Stimulated activated CD4-positive, alpha-beta T cell treated with anti-CD3 and anti-CD28 coated beads, Interleukin-15, amount 100 ng/mL, for 48 hours (primary cell): ENCODE results near the gene OXSR1.
A peak's percentile ranks its signal among the peaks of the same experiment; 100 is the strongest.

ENCODE experiments used
- DNase-seq, 2 donors: peaks; one replicate each; pipeline ENCODE4 v3.0.0-alpha.2; 2020; ENCODE audit warnings: low read depth in 2 of 2

OXSR1 gene

DNA sequence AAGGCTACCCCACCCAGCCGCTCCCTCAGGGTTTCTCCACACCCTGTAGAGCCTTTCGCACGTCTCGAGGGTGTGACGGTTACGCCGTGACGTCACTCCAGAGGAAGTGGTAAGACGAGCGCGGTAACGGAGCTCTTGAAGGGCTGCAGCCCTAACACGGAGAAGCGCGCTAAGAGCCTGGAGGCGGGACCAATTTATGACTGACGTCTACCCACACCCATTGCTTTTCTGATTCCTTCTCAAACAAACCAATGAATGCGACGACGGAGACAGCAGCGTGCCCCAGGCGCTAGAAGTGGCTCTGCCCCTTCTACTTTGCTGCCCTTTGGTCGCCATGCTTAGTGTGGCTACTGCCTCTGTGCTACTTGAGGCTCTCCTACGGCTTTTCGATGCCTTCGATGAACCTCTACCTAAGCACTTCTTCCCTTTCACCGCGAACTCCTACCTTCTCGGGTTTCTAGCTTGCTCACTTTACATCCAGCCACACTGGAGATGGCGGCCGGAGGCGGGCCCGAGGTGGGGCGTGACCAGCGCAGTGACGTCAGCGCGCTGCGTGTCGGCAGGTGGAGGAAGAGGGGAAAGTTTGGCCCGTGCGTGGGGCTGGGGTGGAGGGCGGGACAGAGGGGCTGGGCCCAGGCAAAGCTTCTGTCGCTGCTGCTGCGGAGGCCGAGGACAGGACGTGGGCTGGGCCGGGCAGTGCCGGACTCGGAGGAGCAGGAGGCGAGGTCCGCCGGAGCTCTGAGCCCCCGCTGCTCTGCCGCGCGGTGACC is at the start of gene OXSR1:
TSS of gene OXSR1 (plus strand) at position 586 of the 770 bp plus-strand sequence. CDS start 340 bp downstream, outside the sequence.
- DNase-seq, result peak; percentile 94 to 95

DNA sequence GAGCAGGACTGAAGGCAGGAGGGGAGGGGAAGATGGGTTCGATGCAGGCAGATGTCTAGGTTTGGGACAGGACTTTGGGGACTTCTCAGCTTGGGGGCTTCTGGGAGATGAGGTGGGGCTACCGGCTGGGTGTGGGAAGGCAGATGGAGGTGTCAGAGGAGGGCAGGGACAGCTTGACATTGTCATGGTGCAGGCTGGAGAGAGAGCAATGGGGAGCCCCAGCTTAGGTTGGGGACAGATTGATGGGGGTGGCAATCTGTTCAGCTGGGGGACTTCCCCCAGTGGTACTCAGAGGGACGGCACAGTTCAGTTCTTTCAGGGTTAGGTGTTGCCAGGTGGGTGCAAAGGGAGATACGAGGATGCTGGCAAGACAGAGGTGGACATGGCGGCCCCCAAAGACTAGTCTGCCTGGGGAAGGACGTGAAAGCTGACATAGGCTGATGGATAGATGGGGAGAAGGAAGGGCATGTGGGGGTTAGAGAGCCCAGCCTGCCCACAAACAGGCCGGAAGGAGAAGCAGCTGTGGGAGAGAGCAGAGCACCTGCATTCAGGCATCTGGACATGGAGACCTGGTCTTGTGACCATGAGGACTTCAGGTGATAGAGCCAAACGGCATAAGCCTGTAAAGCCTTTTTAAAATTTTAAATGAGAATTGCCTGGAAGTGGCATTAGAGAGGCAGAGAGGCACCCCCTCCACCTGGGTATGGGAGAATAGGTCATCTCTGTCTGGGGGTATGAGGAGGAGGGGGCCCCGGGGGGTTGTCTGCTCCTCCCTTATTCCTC is 49.5 kb upstream of the OXSR1 start:
- DNase-seq, result no peak

DNA sequence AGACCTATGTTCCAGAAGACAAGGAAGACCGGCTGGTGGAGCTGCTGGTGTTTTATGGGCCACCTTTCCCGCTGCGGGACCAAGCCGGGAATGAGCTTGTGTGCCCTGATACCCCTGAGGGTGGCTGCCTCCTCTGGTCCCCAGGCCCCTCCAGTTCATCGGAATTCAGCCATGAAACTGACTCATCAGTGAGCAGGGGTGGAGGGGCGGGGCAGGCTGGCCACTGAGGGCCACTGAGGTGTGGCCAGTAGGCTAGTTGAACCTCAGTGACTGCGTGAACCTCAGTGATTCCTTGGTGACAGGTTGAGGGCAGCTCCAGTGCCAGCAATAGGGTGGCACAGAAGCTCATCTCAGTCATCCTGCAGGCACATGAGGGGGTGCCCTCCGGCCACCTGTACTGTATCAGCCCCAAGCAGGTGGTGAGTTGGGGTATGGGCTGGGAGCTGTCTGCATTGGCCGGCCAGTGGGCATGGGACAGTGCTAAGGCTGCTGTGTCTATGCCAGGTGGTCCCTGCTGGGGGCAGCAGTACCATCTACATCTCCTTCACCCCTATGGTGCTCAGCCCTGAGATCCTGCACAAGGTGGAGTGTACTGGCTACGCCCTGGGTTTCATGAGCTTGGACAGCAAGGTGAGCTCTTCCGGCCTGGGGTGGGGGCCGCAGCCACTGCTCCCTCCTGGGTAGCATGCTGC is 48.7 kb upstream of the OXSR1 start:
- DNase-seq, result no peak

DNA sequence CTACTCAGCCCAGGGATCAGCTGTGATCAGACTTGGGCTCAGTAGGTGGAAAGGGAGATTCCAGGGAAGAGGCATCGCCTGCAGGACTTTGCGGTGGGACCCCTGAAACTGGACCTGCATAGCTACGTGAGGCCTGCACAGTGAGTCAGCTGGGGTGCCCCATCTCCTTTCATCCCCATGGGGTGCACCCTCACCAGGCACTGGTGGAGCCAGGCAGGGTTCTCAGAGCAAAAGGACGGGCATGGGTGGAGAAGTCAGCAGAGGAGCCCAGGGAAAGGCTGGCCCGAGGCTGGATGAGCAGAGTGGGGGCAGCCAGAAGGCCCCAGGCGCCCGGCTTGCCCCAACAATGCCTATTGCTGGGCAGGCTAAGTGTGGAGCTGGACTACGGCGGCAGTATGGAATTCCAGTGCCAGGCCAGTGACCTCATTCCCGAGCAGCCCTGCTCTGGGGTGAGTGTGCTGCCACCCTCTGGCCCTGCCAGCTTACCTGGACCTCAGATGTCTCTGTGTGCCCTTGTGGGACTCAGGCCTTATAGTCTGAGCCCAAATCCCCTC is 48.1 kb upstream of the OXSR1 start:
- DNase-seq, result no peak

DNA sequence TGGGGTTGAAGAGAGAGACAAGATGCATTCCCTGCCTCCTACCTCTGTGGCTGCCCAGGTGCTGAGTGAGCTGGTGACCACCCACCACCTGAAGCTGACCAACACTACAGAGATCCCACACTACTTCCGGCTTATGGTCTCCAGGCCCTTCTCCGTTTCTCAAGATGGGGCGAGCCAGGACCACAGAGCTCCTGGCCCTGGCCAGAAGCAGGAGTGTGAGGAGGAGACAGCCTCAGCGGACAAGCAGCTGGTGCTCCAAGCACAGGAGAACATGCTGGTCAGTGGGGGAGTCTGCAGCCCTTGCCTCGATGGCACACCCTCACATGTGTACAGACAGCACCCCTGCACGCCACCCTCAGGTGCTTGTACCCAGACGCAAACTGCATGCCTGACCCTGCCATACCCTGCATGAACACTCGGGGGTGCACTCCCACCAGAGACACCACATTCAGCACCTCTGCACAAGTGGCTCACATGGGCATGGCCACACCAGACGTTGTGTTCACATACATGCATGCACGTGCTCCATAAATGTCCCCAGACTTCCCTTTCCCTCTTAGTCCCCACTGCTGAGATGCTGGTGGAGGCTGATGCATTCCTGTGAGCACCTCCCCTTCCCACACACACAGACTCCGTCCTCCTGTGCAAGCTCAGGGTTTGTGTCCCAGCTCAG is 47.5 kb upstream of the OXSR1 start:
- DNase-seq, result peak; percentile 51 to 55

- no peak for DNase-seq
Measured at GRCh38 chr3:38118421-38119247, 46.7 kb upstream of the OXSR1 start.

DNA sequence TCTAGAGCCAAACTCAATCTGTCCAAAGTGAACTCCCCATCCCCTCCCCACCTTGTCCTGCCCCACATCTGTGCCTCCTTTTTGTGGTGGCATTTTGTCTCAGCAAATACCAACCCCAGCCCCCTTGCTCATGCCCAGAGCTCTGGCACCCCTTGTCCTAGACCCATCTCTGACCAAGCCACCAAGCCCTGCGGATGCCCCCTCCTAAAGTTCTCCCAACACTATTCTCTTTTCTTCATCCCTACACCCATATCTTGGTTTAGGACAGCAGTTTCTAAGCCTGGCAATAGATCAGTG is 46.1 kb upstream of the OXSR1 start:
- DNase-seq, result no peak

DNA sequence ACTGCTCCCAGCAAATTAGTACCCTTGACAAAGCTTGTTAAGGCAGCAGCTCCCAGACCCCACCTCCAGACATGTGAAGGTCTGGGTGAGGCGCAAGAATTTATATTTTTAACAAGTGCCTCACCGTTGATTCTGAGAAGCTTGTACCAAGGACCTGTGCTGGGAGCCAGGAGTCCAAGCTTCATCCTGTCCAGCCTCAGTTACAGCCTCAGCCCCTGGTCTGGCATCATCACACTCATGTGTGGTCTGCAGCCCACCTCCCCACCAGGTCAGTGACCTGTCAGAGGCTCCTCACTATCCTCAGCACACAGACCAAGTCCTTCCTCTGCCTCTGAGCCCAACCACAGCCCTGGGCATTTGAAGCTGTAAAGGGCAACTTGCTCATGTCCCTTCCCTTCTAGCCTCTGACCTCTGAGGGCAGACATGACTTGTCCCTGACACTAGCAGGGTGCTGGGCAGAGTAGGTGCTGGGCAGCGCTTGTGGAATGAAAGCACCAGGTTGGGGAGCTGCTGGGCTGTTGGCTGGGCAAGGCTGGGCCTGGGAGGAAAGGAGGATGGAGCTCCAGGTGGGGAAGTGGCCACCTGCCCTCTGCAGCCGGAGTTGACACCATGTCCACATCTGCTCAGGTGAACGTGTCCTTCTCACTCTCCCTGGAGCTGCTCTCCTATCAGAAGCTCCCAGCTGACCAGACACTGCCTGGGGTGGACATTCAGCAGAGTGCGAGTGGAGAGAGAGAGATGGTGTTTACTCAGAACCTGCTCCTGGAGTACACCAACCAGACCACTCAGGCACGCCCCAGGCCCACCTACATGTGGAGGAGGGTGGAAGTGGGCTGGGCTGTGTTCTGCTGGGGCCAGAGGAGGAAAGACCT is 45.3 kb upstream of the OXSR1 start:
- DNase-seq, result no peak

DNA sequence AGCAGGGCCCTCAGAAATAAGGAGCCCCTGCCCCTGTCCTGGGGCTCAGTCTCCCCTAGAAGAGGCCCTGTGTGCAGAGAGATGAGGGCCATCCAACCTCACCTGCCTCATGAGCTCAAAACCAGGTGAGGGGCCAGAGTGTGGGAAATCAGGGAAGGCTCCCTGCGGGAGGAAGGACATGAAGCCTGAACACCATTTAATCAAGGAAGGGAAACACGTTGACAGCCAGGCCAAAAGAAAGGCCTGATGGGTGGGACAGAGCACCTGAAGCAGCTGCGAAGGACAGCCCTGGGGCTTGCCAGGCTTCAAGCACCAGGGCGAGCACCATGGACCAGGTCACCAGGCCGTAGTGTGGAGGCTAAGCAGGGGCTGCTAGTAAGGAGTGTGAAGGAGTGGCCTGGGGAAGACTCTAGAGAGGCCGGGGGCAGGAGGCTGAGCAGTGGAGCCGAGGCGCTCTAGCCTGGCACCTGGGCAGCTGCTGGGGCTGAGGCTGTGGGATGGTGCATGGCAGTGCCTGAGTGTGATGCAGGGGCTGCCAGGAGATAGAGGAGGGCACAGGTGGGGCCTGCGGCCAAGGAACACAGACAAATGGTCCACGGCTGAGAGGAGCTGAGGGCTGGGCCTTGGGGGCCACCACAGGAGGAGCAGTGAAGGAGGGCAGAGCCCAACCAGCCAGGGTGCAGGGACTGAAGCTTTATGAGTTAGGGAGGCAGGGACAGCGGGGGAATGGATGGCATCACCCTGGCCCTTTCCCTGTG is 44.5 kb upstream of the OXSR1 start:
- no peak for DNase-seq

- no peak for DNase-seq
Measured at GRCh38 chr3:38121451-38121831, 43.9 kb upstream of the OXSR1 start.

DNA sequence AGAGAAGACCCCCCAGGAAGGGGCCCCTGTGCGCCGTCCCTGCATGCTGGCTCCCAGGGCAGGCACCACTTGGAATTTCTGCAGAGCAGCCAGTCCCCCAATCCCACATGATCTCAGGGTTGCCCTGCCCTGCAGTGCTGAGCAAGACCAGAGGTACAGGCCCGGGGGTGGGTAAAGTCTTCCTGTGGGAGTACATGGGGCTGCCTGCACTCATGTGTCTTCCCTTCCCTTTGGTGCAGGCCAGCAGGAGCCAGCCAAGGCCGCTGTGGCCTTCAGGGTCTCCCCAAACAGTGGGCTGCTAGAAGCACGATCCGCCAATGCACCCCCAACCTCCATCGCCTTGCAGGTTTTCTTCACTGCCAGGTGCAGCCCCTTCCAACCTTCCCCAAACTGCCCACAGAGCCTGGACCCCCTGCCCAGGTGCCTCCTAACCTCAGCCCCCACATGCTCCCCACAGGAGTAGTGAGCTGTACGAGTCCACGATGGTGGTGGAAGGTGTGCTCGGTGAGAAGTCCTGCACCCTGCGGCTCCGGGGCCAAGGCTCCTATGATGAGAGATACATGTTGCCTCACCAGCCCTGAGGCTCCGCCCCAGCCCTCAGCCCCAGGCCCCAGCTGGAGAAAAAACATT is 43.4 kb upstream of the OXSR1 start:
- no peak for DNase-seq

GRCh38 chr3:38122712-38123290 is 42.5 kb upstream of the OXSR1 start:
- no peak for DNase-seq

DNA sequence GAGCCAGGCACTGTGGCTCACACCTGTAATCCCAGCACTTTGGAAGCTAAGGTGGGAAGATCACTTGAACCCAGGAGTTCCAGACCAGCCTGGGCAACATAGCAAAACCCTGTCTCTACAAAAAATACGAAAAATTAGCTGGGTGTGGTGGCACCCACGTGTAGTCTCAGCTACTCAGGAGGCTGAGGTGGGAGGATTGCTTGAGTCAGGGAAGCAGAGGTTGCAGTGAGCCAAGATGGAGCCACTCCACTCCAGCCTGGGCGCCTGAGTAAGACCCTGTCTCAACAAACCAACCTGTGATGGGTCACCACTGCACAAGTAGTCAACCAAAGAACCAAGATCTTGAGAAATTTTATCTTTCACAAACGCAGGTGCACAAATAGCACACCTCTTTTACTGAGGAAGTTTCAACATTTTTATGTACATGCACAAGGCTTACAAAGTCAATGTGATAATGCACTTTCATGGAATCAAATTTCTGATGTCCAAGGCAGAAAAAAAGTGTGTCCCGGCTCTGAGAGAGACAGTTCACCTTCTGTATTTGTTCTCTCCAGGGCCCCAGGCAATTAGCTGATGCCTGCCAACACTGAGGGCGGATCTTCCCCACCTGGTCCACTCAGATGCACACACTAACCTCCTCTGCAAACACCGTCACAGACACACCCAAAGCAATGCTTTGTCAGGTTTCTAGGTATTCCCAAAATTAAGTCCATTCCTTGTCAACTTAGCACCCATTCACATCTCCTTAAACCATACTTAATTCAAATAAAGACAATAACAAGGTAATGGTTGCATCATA is 40.8 kb upstream of the OXSR1 start:
- DNase-seq, result no peak

DNA sequence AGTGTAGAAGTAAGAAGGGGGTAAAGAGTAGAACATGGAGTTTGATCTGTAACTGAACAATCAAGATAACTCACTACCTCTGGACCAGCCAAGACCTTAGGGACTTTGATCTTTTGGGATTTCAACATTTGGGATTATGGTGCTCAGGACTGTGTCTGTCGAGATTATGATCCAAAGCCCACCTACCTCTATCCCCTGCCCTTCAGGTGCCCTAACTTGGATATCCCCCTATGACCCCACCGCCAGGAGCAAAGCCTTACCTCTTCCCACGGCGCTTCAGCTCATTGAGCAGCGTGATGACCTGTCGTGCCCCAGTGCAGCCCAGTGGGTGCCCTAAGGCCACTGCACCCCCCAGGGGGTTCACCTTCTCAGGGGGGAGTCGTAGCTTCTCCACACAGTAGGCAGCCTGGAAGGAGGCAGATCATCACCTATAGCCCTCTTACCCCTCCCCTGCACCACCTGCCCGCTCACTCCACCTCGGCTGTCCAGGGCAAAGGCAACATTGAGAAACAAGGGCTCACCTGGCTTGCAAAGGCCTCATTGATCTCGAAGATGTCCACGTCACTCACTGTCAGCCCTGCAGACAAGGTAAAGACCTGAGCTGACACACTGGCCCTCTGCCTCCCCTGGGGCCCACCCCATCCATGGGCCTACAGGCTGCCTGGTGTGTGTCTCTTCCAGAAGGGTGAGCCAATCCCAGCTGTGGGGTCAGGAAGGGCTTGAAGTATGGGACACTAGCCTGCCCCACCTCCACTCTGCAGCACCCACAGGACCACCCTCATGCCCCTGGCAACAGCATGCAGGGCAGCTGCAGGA is 39.8 kb upstream of the OXSR1 start:
- no peak for DNase-seq

DNA sequence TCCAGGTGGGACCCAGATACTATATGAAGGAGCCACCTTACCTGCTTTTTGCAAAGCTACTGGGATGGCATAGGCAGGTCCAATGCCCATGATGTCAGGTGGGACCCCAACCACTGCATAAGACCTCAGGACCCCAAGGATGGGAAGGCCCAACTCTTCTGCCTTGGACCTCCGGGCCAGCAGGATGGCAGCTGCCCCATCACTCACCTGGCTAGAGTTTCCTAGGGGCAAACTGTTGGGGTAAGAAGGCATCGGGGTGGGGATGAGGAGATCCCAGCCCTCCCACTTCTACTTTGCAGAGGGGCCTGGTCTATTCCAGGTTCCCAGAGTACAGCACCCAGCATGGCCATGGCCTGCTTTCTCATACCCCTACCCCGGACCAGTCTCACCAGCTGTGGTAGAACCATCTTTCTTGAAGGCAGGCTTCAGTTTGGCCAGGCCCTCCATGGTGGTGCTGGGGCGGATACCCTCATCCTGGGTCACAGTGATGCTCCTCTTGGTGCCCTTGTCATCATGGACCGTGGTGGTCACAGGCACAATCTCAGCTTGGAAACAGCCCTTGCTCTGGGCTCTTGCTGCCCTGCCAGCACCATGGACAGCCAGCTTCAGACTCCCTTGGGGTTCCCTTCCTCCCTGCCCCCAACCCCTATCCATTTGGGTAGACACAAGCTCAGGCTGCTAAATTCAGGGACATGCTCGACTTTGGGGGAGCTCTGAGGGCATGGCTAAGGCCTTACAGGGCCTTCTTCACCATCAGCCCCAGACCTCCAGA is 39.0 kb upstream of the OXSR1 start:
- DNase-seq, result no peak
